WTC11 (cell line): ENCODE results near the gene OSBPL7. TPM values are rescaled to one million over a fixed set of nuclear protein-coding genes. Genes with fewer than 3 reads are reported as not detected.

Source experiments
- ATAC-seq: fragments of 200-7000 bp; cut with Tn5 transposase; 2 replicates; pipeline ENCODE4 v1.10.0; 2021; ENCODE audit warnings: mild to moderate bottlenecking, moderate library complexity
- CTCF ChIA-PET: fragments of 300-600 bp; sonication (Branson Sonifier 250); formaldehyde crosslinking; loops from one replicate; lab custom pipeline; 2021; ENCODE audit warnings: antibody characterized with exemption; lab: Charles Lee
- POLR2A ChIA-PET: fragments of 350-600 bp; sonication (Branson Sonifier 250); formaldehyde crosslinking; loops from one replicate; lab custom pipeline; 2021; ENCODE audit warnings: antibody characterized with exemption; lab: Charles Lee
- DNase-seq: peaks from one replicate; pipeline ENCODE4 v3.0.0; 2021; ENCODE audit warnings: low spot score
- H3K27ac Mint-ChIP-seq: 2 replicates; pipeline ENCODE4 v1.8.0; 2021; ENCODE audit warnings: mixed read lengths
- H3K27me3 Mint-ChIP-seq: 2 replicates; pipeline ENCODE4 v1.8.0; 2021; ENCODE audit warnings: low read depth, mild to moderate bottlenecking, moderate library complexity, mixed read lengths
- H3K36me3 Mint-ChIP-seq: 2 replicates; pipeline ENCODE4 v1.8.0; 2021; ENCODE audit warnings: mixed read lengths
- H3K4me1 Mint-ChIP-seq: 2 replicates; pipeline ENCODE4 v1.8.0; 2022; ENCODE audit warnings: mixed read lengths
- H3K4me3 Mint-ChIP-seq: 2 replicates; pipeline ENCODE4 v1.8.0; 2021; ENCODE audit warnings: mild to moderate bottlenecking, moderate library complexity, mixed read lengths
- H3K9me3 Mint-ChIP-seq: 2 replicates; pipeline ENCODE4 v1.8.0; 2021; ENCODE audit warnings: mixed read lengths
- AFF4 ChIP-seq: sonication (generic); formaldehyde crosslinking; IDR thresholded peaks from 2 replicates; pipeline ENCODE4 v1.8.1; 2023; ENCODE audit warnings: mild to moderate bottlenecking, missing genetic modification reagents, borderline replicate concordance
- ATF1 ChIP-seq: sonication (generic); formaldehyde crosslinking; IDR thresholded peaks from 2 replicates; pipeline ENCODE4 v1.8.1; 2023; ENCODE audit warnings: mild to moderate bottlenecking, moderate library complexity, missing genetic modification reagents
- CTCF ChIP-seq: fragments of 200-600 bp; IDR thresholded peaks from 2 replicates; pipeline ENCODE4 v1.8.0; 2022; ENCODE audit warnings: antibody characterized with exemption
- FOXJ3 ChIP-seq: sonication (generic); formaldehyde crosslinking; IDR thresholded peaks from 2 replicates; pipeline ENCODE4 v1.9.0; 2021; ENCODE audit warnings: missing genetic modification reagents, mild to moderate bottlenecking, borderline replicate concordance
- FOXP1 ChIP-seq: sonication (generic); formaldehyde crosslinking; IDR thresholded peaks from 2 replicates; pipeline ENCODE4 v1.8.0; 2022; ENCODE audit warnings: missing genetic modification reagents, mild to moderate bottlenecking, moderate library complexity, borderline replicate concordance
- HMGXB4 ChIP-seq: sonication (generic); formaldehyde crosslinking; IDR thresholded peaks from 2 replicates; pipeline ENCODE4 v1.8.1; 2023; ENCODE audit warnings: mild to moderate bottlenecking, moderate library complexity, missing genetic modification reagents
- JAZF1 ChIP-seq: fragments of 250-450 bp; sonication (Bioruptor Pico); IDR thresholded peaks from 2 replicates; pipeline ENCODE4 v1.9.0; 2021; ENCODE audit warnings: moderate library complexity, mild to moderate bottlenecking, inconsistent platforms
- MAX ChIP-seq: sonication (generic); formaldehyde crosslinking; IDR thresholded peaks from 2 replicates; pipeline ENCODE4 v1.8.0; 2022; ENCODE audit warnings: mild to moderate bottlenecking, missing genetic modification reagents
- NR2C2 ChIP-seq: sonication (generic); formaldehyde crosslinking; IDR thresholded peaks from 2 replicates; pipeline ENCODE4 v1.8.0; 2022; ENCODE audit warnings: mild to moderate bottlenecking, missing genetic modification reagents
- NR3C1 ChIP-seq: sonication (generic); formaldehyde crosslinking; conservative IDR thresholded peaks from 2 replicates; pipeline ENCODE4 v1.8.1; 2023; ENCODE audit warnings: low read depth, mild to moderate bottlenecking, missing genetic modification reagents
- PREB ChIP-seq: sonication (generic); formaldehyde crosslinking; IDR thresholded peaks from 2 replicates; pipeline ENCODE4 v1.8.1; 2022; ENCODE audit warnings: mild to moderate bottlenecking, missing genetic modification reagents, moderate library complexity, borderline replicate concordance
- SMAD3 ChIP-seq: sonication (generic); formaldehyde crosslinking; IDR thresholded peaks from 2 replicates; pipeline ENCODE4 v1.8.0; 2022; ENCODE audit warnings: missing genetic modification reagents, mild to moderate bottlenecking, borderline replicate concordance
- STAT6 ChIP-seq: sonication (generic); formaldehyde crosslinking; conservative IDR thresholded peaks from 2 replicates; pipeline ENCODE4 v1.8.1; 2023; ENCODE audit warnings: mild to moderate bottlenecking, low read depth, missing genetic modification reagents, moderate library complexity
- TCF7 ChIP-seq: sonication (generic); formaldehyde crosslinking; IDR thresholded peaks from 2 replicates; pipeline ENCODE4 v1.8.0; 2022; ENCODE audit warnings: mild to moderate bottlenecking, low read depth, missing genetic modification reagents, moderate library complexity
- USF2 ChIP-seq: sonication (generic); formaldehyde crosslinking; IDR thresholded peaks from 2 replicates; pipeline ENCODE4 v1.8.1; 2023; ENCODE audit warnings: mild to moderate bottlenecking, missing genetic modification reagents, moderate library complexity
- ZBTB43 ChIP-seq: sonication (generic); formaldehyde crosslinking; IDR thresholded peaks from 2 replicates; pipeline ENCODE4 v1.8.1; 2023; ENCODE audit warnings: mild to moderate bottlenecking, missing genetic modification reagents
- ZMAT4 ChIP-seq: fragments of 250-450 bp; sonication (Bioruptor Pico); IDR thresholded peaks from 2 replicates; pipeline ENCODE4 v1.9.0; 2021; ENCODE audit warnings: mild to moderate bottlenecking
- ZNF423 ChIP-seq: fragments of 250-450 bp; sonication (Bioruptor Pico); IDR thresholded peaks from 2 replicates; pipeline ENCODE4 v2.1.2; 2022; ENCODE audit warnings: mild to moderate bottlenecking, moderate library complexity
- total RNA-seq: library from RNA; stranded (reverse); gene quantifications from 3 replicates; pipeline ENCODE4 v1.2.3, GENCODE V29; 2021

The OSBPL7 gene
- total RNA-seq, 1 experiment from 2014 or later = 13.5 TPM

GRCh38 chr17:47804461-47804860, 17.1 kb downstream of the OSBPL7 start:
- H3K27ac Mint-ChIP-seq = no peak overlapping the region
- H3K4me1 Mint-ChIP-seq = no peaks in the 10 kb centered on the region
- ATAC-seq (no peak), DNase-seq (no peak)
- no peaks in the 10 kb centered on the region for H3K36me3 Mint-ChIP-seq
- peaks cover 2% of the 10 kb centered on the region; the same call in 1 of the 2 replicates for H3K27me3 Mint-ChIP-seq
- TF ChIP-seq STAT6 (CRISPR knock-in tag) (no peak), PREB (CRISPR knock-in tag) (no peak), FOXJ3 (CRISPR knock-in tag) (no peak), TCF7 (CRISPR knock-in tag) (no peak), NR2C2 (no peak), ZMAT4 (CRISPR knock-in tag) (no peak), CTCF (no peak), USF2 (CRISPR knock-in tag) (no peak), NR3C1 (CRISPR knock-in tag) (no peak), HMGXB4 (CRISPR knock-in tag) (no peak), JAZF1 (CRISPR knock-in tag) (no peak), AFF4 (CRISPR knock-in tag) (no peak), SMAD3 (CRISPR knock-in tag) (no peak), ZNF423 (CRISPR knock-in tag) (no peak), ATF1 (no peak), ZBTB43 (CRISPR knock-in tag) (no peak), MAX (CRISPR knock-in tag) (no peak), FOXP1 (no peak)
- ChIA-PET POLR2A (interaction anchor here (0.5 kb wide), 1 partner anchor 54 kb away, joined by 3 read pairs; no protein-coding TSS in a partner anchor), CTCF (interaction anchor here (1.1 to 1.3 kb wide), 2 partner anchors 14 to 43 kb away, joined by 3 read pairs; no protein-coding TSS in a partner anchor)
- H3K4me3 Mint-ChIP-seq = no peak overlapping the region
- H3K9me3 Mint-ChIP-seq = no peaks in the 10 kb centered on the region
